HL-60 (cell line): ENCODE results near the gene ANKRD28.

Experiments used
- CTCF ChIP-seq: IDR thresholded peaks from one replicate; pipeline ENCODE4 v1.5.1; 2011; ENCODE audit warnings: low read length, control low read depth, inconsistent platforms; ENCODE audit not compliant: insufficient read depth
- GABPA ChIP-seq: IDR thresholded peaks from 2 replicates; pipeline ENCODE4 v1.6.1; 2012; ENCODE audit warnings: low read depth
- POLR2AphosphoS5 ChIP-seq: IDR thresholded peaks from 2 replicates; pipeline ENCODE4 v1.6.1; 2012; ENCODE audit warnings: low read depth
- REST ChIP-seq: IDR thresholded peaks from 2 replicates; pipeline ENCODE4 v1.6.1; 2012; ENCODE audit warnings: low read depth; ENCODE audit not compliant: insufficient replicate concordance
- SPI1 ChIP-seq: IDR thresholded peaks from 2 replicates; pipeline ENCODE4 v1.6.1; 2012; ENCODE audit warnings: low read depth, mild to moderate bottlenecking, borderline replicate concordance

- TF ChIP-seq CTCF: no peak
- no peak for TF ChIP-seq GABPA
- TF ChIP-seq POLR2AphosphoS5: no peak
- no peak for TF ChIP-seq REST
- TF ChIP-seq SPI1: no peak
Observed at GRCh38 chr3:15758295-15758694, 39.5 kb downstream of the ANKRD28 start.
